ENCODE data around the gene CRTC1.

CRTC1 gene

DNA sequence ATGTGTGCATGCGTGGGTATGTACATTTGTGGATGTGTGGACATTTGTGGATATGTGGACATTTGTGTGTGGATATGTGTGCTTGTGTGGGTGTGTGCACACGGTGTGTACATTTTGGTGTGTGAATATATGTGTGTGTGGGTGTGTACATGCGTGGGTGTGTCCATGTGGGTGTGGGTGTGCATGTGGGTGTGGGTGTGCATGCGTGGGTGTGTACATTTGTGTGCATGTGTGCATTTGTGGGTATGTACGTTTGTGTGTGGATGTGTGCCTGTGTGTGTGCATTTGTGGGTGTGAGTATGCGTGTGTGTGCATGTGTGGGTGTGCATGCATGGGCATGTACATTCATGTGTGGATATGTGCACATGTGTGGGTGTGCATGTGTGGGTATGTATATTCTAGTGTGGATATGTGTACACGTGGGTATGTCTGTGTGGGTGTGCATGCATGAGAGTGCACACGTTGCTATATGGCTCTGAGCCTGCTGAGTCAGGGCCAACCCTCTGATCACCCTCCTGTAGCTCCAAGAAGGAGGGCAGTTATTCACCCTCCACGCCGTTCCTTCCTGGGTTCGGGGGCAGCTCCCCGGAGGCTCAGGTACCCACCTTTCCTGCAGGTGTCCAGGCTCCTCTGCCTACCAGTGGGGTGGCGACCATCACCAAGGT is 87.3 kb downstream of the CRTC1 start:
- no peak for DNase-seq (ENCODE audit: low spot score)

DNA sequence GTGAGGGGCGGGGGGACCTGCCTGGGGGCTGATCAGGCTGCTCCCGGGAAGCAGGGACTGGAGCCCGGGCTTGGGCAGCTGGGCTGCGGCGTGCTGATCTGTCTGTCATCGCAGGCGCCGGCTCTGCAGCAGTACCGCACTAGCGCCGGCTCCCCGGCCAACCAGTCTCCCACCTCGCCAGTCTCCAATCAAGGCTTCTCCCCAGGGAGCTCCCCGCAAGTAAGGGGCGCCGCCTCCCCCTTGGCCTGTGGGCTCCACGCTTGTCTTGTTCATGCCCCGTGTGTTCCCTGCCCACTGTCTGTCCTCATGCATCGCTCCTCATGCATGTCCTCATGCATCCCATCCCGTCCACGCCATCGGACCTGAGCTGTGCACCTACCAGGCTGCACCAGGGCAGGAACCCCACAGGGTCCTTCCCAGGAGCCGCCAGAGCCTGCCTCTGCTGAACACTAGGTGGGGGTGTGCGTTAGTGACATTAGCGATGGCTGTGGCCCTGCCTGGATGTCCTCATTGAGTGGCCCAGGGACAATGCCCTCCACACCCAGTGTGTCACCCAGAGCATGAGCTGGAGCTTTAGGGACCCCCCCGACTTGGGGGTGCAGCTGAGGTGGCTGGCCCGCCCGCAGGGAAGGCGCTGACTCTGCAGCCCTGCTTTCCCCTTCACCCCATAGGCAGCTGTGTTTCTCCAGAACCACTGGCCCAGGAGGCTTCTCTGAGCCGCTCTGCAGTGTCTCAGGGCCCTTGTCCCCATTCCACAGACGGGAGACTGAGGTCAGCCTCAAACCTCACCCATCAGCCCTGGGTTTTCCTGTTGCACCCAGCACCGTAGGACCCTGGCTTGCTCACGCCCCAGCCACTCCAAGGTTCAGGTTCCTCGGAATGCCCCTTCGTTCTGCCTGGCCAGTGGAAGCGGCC is 88.1 kb downstream of the CRTC1 start:
- no peak for DNase-seq (ENCODE audit: low spot score)

DNA sequence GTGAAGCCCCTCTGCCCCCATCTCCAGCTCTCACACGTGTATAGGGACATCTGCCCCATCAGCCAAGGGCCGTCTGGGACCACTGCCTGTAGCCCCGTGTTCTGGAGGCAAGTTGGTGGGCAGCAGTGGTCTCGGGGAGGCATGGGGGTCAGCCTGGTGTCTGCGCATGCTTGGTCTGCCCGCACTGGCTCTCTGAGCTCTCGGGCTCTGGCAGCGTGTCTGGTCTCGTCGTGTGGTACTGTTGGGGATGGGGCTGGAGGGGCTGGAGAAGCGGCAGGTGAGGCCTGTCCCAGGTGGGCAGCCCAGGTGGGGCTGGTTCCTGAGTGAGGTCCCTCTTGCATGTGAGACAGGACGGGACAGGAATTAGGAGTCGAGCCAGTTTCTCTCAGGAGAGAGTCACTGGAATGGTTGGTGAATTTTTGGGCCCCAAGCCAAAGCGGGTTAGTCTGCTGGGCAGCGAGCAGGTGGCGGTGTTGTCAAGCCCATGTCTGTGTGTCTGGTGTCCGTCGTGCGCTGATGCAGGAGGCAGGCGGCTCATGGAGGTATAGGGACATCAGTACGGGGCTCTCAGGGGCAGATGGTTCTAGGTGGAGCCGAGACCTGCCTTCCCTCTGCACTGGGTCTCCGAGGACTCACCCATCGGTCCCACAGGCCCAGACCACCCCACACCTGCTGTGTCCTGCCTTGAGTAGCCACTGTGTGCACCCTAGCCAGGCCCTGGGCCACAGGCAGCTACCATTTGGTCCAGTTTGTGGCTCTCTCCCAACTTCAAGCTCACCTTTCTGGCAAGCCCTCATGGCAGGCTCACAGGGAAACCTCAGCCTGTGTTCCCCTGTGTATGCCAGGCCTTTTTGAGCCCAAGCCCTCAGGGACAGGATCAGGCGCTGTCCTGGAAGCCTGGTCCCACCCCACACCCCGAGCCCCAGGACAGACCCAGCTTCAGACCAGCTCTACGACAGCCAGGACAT is 89.4 kb downstream of the CRTC1 start:
- DNase-seq (ENCODE audit: low spot score) = no peak

DNA sequence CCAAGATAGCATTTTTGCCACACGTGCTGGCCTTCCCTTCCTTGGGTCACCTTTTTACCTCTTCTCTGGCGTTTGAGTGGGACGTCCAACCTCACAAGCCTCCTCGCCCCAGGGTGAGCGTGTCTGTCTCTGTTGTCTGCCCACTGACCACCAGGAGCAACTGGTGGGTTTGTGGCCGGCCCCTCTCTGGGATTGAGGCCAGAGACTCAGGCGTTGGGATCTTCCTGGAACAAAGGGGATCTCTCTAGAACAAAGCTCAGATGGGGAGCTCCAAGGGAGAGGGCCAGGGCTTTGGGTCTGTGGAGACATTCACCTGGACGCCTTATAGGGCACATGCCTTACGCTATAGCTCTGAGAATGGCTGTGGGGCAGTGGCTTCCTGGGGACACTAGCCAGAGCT is 90.2 kb downstream of the CRTC1 start:
- no peak for DNase-seq (ENCODE audit: low spot score)

DNA sequence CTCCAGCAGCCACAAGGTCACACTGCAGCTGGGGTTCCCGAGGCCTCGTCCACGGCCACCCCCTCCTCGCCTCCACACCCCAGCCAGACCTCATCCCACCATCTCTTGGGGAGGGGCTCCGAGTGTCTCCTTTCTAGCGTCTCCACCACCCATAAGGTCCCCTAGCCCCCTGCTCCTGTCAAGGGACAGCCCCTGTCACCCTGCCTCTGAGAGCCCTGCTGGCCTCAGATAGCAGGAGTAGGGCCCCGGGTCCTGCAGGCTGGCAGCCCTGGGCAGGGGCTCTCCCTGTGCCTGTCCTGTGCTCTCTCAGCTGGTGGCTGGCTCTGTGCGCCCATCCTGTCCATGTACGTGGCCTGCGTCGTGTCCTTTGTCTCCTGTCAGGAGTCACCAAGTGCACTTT is 90.6 kb downstream of the CRTC1 start:
- no peak for DNase-seq (ENCODE audit: low spot score)

DNA sequence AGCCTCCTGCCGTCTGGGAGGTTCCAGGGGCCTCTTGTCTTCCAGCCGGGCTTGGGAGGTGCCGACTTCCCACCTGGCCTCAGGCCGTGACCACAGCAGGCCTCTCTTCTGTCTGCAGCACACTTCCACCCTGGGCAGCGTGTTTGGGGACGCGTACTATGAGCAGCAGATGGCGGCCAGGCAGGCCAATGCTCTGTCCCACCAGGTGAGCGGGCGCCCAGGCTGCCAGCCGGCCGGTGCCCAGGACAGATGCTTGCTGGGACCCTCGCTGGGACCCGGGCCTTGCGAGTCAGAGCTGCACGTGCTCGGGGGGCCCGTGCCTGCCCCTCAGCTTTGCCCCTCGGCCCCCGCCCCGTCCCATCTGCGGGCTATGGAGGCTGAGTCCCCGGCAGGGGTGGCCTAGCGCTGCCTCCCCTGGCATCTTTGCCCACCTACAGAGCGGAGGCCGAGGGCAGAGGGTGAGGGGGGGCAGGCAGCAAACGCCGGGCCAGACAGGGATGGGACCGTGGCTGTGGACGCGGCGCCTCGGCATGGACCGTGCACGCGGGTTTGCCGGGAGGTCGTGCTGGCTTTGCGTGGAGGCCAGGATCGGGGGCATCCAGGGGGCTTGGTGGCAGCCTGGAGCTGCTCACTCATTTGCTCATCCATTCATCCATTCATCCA is 91.4 kb downstream of the CRTC1 start:
- no peak for DNase-seq (ENCODE audit: low spot score)

DNA sequence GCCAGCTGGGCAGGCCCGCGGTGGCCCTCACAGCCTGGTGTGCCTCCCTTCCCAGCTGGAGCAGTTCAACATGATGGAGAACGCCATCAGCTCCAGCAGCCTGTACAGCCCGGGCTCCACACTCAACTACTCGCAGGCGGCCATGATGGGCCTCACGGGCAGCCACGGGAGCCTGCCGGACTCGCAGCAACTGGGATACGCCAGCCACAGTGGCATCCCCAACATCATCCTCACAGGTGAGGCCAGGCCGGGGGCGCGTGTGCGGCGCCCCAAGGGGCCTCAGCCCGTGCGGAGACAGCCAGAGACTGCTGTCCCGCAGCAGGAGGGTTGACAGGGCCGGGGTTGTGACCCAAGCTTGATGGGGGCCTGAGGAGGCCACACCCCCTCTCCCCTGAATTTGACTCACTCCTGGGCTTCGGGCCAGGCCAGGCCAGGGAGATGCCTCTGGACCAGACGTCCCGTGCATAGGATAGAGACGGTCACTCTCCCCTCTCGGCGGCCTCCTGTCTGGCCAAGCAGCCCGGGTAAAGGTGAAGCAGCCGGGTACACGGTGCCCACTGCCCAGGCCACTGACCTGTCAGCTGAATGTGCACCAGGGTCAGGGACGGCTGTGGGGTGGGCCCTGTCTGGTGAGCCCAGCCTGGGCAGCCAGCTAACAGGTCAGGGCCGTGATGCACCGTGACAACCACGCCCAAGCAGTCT is 92.3 kb downstream of the CRTC1 start:
- no peak for DNase-seq (ENCODE audit: low spot score)

DNA sequence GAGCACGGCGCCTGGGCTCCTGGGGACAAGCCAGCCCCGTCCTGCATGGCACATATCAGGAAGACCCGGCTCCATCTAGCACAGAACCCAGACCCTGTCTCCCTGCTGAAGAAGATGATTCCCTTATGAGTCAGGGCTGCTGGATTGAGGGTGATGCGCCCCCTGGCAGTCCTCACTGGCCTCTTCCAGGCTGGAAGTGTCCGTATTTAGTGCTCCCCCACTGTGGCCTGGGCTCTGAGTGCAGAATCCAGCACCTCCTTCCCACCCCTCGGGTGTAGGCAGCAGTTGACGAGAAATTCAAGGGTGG is 92.8 kb downstream of the CRTC1 start:
- no peak for DNase-seq (ENCODE audit: low spot score)

DNA sequence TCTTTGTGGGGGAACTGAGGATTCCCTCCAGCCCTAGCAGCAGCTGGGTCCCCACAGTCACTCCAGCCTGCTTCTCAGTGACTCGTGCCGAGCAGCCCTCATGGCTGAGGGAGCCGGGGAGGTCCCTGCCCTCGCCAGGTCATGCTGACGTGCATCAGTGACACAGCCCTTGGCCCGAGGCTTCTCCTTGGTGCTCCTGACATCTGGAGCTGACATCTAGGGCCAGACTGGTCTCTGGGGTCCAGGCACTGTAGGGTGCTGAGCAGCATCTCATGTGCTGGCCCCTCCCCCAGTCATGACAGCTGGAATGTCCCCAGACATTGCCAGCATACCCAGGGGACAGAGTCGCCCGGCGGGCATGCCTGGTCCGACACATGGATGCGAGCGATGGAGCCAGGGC is 93.3 kb downstream of the CRTC1 start:
- no peak for DNase-seq (ENCODE audit: low spot score)

DNA sequence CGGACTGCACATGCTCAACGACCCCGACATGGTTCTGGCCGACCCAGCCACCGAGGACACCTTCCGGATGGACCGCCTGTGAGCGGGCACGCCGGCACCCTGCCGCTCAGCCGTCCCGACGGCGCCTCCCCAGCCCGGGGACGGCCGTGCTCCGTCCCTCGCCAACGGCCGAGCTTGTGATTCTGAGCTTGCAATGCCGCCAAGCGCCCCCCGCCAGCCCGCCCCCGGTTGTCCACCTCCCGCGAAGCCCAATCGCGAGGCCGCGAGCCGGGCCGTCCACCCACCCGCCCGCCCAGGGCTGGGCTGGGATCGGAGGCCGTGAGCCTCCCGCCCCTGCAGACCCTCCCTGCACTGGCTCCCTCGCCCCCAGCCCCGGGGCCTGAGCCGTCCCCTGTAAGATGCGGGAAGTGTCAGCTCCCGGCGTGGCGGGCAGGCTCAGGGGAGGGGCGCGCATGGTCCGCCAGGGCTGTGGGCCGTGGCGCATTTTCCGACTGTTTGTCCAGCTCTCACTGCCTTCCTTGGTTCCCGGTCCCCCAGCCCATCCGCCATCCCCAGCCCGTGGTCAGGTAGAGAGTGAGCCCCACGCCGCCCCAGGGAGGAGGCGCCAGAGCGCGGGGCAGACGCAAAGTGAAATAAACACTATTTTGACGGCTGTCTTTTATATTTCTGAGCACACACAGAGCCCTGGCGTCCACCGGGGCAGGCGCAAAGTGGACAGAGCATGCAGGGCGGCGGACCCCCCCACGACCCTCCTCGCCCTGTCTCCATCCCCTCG is 94.0 kb downstream of the CRTC1 start:
- DNase-seq (ENCODE audit: low spot score) = no peak

DNA sequence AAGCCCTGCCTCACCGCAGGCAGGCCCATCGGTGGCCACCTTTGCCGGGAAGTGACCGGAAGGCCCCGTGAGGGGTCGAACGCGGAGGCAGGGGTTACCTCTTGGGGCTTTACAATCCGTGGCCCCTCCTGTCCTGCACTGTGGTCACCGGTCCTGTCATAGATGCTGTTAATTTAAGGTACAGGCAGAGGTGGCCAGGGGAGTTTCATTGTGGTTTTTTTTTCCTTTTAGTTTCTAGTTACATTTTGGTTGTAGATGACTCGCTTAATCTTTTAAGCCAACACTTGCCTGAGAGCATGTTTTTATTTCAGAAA is 94.6 kb downstream of the CRTC1 start:
- DNase-seq (ENCODE audit: low spot score) = no peak

DNA sequence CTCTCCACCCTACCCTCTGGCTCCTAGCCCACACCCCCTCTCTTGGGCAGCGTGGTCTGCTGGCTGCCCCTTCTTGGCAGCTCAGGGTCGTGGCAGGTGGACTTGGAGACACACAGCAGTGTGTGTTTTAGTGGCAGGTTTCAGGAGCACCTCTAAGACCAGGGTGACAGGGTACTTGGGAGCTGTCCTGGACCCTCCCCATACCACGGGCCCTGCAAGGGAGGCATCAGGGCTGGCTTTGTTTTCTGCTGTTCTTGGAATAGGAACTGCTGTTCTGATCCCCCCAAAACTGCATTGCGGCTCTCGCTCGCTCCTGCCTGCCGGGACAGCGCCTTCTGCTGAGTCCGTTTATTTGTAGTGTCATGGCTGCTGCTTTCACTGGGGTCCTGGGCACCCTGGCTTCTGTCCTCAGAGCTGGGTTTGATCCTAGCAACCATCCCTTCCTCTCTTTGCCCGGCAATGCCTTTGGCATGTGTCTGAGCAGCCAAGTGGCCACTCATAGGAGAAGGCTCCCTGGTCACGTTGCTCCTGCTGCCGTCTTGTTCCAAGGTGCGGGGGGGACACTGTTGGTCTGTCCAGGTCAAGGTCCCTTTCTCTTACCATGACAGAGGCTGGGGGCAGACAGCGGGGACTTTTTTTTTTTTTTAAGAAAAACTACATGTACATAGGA is 95.5 kb downstream of the CRTC1 start:
- DNase-seq (ENCODE audit: low spot score) = no peak

DNA sequence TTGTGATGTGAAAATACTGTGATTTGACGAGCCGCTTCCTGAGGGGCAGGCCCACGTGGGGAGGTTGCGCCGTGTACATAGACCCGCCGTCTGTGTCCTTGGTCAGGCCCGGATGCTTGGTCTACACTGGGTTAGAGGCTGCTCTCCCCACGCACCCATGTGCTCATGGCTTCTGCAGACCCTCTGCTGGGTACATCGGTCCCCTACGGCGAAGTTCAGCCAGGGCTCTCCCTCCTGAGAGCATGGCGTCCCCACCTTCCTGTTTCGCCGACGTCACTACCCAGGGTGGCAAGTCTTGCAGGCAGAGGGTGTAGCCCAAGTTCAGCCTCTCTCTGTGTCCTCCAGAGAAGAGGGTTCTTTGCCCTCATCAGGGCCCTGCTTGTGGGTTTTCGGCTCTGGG is 96.6 kb downstream of the CRTC1 start:
- no peak for DNase-seq (ENCODE audit: low spot score)

DNA sequence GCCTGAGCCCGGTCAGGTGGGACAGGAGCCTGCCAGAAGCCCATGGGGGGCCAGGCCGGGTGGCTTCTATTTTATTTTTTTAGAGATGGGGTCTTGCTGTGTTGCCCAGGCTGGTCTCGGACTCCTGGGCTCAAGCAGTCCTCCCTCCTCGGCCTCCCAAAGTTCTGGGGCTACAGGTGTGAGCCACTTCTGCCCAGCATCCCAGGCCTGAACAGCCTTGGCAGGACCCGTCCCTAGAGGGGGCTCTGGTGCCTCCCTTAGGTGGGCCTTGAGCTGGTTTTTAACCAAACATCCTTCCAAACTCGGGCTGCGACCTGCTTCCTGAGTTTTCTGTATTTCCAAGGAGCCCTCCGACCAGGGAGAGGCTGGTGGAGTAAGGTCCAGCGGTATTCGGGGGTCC is 97.2 kb downstream of the CRTC1 start:
- DNase-seq (ENCODE audit: low spot score) = no peak

DNA sequence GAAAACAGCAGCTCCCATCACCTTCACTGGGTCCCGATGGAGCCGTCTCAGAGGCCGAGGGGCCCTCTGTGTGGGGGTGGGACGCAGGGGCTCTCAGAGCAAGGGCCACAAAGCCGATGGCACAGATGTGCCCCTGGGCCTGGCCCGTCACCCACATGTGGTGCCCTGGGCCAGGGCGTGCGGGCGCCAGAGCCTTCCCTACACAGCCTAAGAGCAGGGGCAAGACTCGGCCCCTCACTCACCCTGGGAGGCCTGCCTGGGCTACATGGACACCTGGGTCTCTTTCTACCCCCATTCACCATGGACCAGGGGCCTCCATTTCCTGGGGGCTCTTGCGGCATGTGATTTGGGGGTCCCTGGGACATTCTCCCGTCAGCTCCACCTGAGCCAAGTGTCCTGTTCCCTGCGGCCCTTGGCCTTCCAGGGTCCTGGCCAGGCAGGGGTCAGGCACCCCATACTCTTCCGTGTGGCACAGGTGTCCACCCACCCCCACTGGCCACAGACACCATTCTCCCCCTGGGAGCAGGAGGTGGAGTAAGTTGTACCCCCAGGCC is 97.6 kb downstream of the CRTC1 start:
- no peak for DNase-seq (ENCODE audit: low spot score)

DNA sequence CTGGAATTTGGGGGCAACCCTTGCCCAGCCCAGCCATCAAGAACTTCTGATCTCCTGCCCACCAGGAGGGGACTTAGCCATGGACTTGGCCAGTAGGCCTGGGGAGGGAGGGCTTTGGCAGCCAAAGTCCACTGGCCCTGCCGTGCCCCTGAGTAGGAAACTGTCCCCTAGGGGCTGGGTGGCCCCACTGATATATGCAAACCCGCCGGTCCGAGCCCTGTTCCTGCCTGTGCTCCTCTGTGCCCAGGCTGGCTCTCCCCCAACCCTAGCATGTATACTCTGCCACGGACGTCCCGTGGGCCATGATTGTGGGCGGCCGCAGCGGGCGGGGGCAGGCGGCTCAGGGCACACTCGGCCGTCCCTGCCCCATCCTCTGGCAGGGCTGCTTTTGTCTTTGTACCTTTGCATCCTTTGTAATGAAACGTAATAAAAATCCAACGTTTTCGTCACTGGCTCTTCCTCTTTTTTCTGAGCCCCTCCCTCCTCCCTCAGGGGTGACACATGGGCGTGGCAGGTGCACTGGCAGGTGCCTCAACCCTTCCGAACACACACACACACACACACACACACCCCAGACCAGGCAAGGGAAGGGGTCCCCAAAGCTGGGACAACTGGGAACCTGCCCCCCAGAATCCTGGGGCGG is 98.5 kb downstream of the CRTC1 start:
- DNase-seq (ENCODE audit: low spot score) = no peak

DNA sequence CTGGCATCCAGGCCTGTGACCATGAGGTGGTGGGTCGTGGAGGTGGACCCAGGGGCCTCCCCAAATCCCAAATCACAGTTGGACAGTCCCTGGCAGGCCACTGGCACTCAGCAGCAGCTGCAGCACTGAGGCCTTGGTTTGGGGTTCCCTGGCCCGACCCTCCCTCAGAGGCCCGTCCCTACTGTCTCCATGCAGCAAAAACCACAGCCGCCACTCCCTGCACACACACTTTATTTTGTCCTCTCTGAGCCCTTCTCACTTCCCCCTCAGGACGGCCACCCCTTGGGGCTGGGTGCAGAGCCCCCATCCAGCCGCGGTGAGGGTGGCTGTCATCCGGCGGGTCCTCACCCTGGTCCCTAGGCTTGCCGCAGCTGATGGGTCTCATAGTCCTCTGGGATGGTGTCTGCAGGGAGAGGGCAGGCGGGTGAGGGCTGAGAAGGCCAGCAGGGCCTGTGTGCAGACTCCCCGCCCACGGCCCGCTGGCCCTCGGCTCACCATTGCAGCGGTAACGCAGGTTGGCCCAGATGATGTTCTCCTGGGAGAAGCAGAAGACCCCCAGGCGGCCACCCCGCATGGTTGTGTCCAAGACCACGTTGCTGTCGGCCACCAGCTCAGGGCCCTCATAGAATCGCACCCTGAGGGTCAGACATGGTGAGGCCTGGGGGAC is 99.2 kb downstream of the CRTC1 start:
- DNase-seq (ENCODE audit: low spot score) = no peak

DNA sequence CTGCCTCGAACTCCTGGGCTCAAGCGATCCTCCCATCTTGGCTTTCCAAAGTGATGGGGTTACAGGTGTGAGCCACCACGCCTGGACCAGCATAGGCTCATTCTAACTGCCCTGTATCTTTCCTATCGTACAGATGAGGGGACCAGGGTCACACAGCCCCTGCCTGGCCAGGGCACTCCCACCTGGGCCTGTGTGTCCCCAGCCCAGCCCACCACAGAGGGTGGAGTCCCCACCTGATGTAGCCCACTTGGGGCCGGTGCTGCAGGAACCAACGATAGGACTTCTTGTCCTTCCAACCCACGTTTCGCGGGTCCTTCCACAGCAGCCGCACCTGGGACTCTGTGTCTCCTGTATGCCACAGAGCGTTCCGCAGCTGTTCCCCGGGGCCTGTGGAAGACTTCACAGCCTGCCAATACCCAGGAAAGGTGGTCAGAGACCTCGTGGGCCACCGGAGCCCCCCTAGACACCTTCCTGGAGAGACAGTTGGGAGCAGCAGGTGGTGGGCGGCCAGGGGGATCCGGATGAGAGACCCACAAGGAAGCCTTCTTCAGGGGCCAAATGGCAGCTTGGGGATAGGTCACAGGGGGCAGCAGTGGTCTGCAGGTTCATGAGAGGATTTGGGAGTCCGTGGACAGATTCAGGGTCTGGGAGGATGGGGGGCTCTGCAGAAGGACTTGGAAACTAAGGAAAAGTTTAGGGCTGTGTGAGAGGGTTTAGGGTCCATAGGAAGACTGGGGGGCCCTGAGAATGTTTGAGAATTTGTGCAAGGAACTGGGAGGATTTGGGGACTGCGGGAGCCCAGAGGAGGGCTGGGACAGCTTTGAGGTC is 100.7 kb downstream of the CRTC1 start:
- DNase-seq (ENCODE audit: low spot score) = no peak

Data from pons (tissue), 1 donor.